GDM1 (cell line): Measurements from ENCODE around the gene SETBP1.
A peak's percentile ranks its signal among the peaks of the same experiment; 100 is the strongest.

Experiments used
- DNase-seq: peaks from one replicate; lab custom pipeline; 2025; lab: John Stamatoyannopoulos, UW

The SETBP1 gene

GRCh38 chr18:44816050-44816449 is 135.4 kb downstream of the SETBP1 start:
- no peak for DNase-seq

GRCh38 chr18:44816477-44816876 is 135.8 kb downstream of the SETBP1 start:
- no peak for DNase-seq

GRCh38 chr18:44817831-44818473 is 137.3 kb downstream of the SETBP1 start:
- no peak for DNase-seq

GRCh38 chr18:44818668-44819403 is 138.1 kb downstream of the SETBP1 start:
- no peak for DNase-seq

GRCh38 chr18:44819944-44820510 is 139.3 kb downstream of the SETBP1 start:
- no peak for DNase-seq

GRCh38 chr18:44821924-44822323 is 141.2 kb downstream of the SETBP1 start:
- DNase-seq: no peak

- no peak for DNase-seq
These were observed 142.6 kb downstream of the SETBP1 start for GRCh38 chr18:44823286-44823685.

GRCh38 chr18:44823782-44824181 is 143.1 kb downstream of the SETBP1 start:
- no peak for DNase-seq

- no peak for DNase-seq
These were observed 144.2 kb downstream of the SETBP1 start for GRCh38 chr18:44824884-44825283.

- no peak for DNase-seq
These were observed 146.0 kb downstream of the SETBP1 start for GRCh38 chr18:44826418-44827259.

GRCh38 chr18:44828080-44828479 is 147.4 kb downstream of the SETBP1 start:
- DNase-seq: no peak

GRCh38 chr18:44830581-44830980 is 149.9 kb downstream of the SETBP1 start:
- no peak for DNase-seq

- no peak for DNase-seq
These were observed 153.1 kb downstream of the SETBP1 start for GRCh38 chr18:44833786-44834185.

- no peak for DNase-seq
These were observed 154.3 kb downstream of the SETBP1 start for GRCh38 chr18:44834867-44835469.

GRCh38 chr18:44835703-44836102 is 155.0 kb downstream of the SETBP1 start:
- DNase-seq: no peak

GRCh38 chr18:44836263-44836662 is 155.6 kb downstream of the SETBP1 start:
- DNase-seq: no peak

GRCh38 chr18:44837482-44838180 is 156.9 kb downstream of the SETBP1 start:
- no peak for DNase-seq

- DNase-seq: peak; percentile 44
These were observed 158.4 kb downstream of the SETBP1 start for GRCh38 chr18:44838971-44839666.

GRCh38 chr18:44840058-44840790 is 159.5 kb downstream of the SETBP1 start:
- DNase-seq: no peak

- no peak for DNase-seq
These were observed 160.5 kb downstream of the SETBP1 start for GRCh38 chr18:44841221-44841620.
